Endothelial cell of umbilical vein (primary cell): ENCODE data around the gene ADGRB2. TPM values are rescaled to one million over a fixed set of nuclear protein-coding genes. Genes with fewer than 3 reads are reported as not detected.

Source experiments
- BruUV-seq: library from RNA; stranded (reverse); fragments of 400-500 nt; replicated peaks from 2 replicates; lab custom pipeline; 2021; lab: Mats Ljungman, UMichigan
- CTCF ChIA-PET: fragments of 300-600, 350-600 bp; sonication (Branson Sonifier 250); formaldehyde crosslinking; loops from one replicate; lab custom pipeline; 2021; ENCODE audit warnings: antibody characterized with exemption, inconsistent platforms; lab: Charles Lee
- POLR2A ChIA-PET: fragments of 300-600, 350-600 bp; sonication (Branson Sonifier 250); formaldehyde crosslinking; loops from one replicate; lab custom pipeline; 2021; ENCODE audit warnings: antibody characterized with exemption, inconsistent platforms; lab: Charles Lee
- DNase-seq: peaks from one replicate; pipeline ENCODE4 v3.0.0-alpha.2; 2011; ENCODE audit warnings: low read depth, low spot score
- FAIRE-seq: peaks from 2 replicates; lab custom pipeline; 2011; peaks lifted over from hg19 to GRCh38; lab: Jason Lieb, UNC
- H2AFZ ChIP-seq: 2 replicates; pipeline ENCODE4 v1.6.0; 2012; ENCODE audit warnings: low read depth, low read length, control low read depth, inconsistent platforms
- H3K27ac ChIP-seq: 2 replicates; pipeline ENCODE4 v1.5.1; 2011; ENCODE audit warnings: low read depth, mild to moderate bottlenecking, control low read depth, low read length, moderate library complexity; ENCODE audit not compliant: insufficient read depth
- H3K27me3 ChIP-seq, 2 experiments: 2 replicates each; pipeline versions ENCODE4 v1.6.0 to v1.6.1; 2011; ENCODE audit warnings: low read length in 2 of 2, mixed read lengths in 1 of 2; ENCODE audit not compliant: control insufficient read depth in 2 of 2, insufficient read depth in 2 of 2
- H3K36me3 ChIP-seq, 2 experiments: 2 replicates in 1 of 2; 3 replicates in 1 of 2; pipeline ENCODE4 v1.5.1; 2011; ENCODE audit warnings: low read length in 2 of 2, mild to moderate bottlenecking in 1 of 2, moderate library complexity in 1 of 2; ENCODE audit not compliant: control insufficient read depth in 2 of 2, insufficient read depth in 2 of 2; ENCODE audit errors: extremely low read depth in 1 of 2
- H3K4me1 ChIP-seq: 3 replicates; pipeline ENCODE4 v1.5.1; 2011; ENCODE audit warnings: mild to moderate bottlenecking, low read length; ENCODE audit not compliant: control insufficient read depth, insufficient read depth; ENCODE audit errors: extremely low read depth
- H3K4me2 ChIP-seq: 2 replicates; pipeline ENCODE4 v1.6.1; 2011; ENCODE audit warnings: low read length, control low read depth, mixed read lengths; ENCODE audit not compliant: insufficient read depth
- H3K4me3 ChIP-seq, 3 experiments: fragments of 200-600 bp in 1 of 3; sonication (generic), shearing (Covaris generic) in 1 of 3; replicated peaks in 1 of 3; 2 replicates each; pipeline ENCODE4 v1.5.1; 2011 to 2016; ENCODE audit warnings: control low read depth in 3 of 3, low read length in 3 of 3, mild to moderate bottlenecking in 2 of 3, inconsistent platforms in 1 of 3, low read depth in 1 of 3, moderate library complexity in 1 of 3; ENCODE audit not compliant: insufficient read depth in 1 of 3
- H3K79me2 ChIP-seq: 2 replicates; pipeline ENCODE4 v1.6.0; 2012; ENCODE audit warnings: low read length, inconsistent platforms; ENCODE audit not compliant: control insufficient read depth, insufficient read depth
- H3K9ac ChIP-seq: replicated peaks from 2 replicates; pipeline ENCODE3; 2011; ENCODE audit warnings: low read length, control low read depth; ENCODE audit not compliant: insufficient read depth; ENCODE audit errors: extremely low read depth
- H3K9me1 ChIP-seq: replicated peaks from 3 replicates; pipeline ENCODE4 v1.6.0; 2011; ENCODE audit warnings: mild to moderate bottlenecking, low read length; ENCODE audit not compliant: control insufficient read depth, insufficient read depth; ENCODE audit errors: extremely low read depth
- H3K9me3 ChIP-seq: replicated peaks from 2 replicates; pipeline ENCODE4 v1.5.1; 2012; ENCODE audit warnings: low read length, inconsistent platforms; ENCODE audit not compliant: control insufficient read depth, insufficient read depth
- H4K20me1 ChIP-seq: replicated peaks from 2 replicates; pipeline ENCODE3; 2011; ENCODE audit warnings: mild to moderate bottlenecking, low read length; ENCODE audit not compliant: control insufficient read depth, insufficient read depth; ENCODE audit errors: extremely low read depth
- FOS ChIP-seq: IDR thresholded peaks from 2 replicates; pipeline ENCODE4 v1.6.1; 2011; ENCODE audit warnings: mild to moderate bottlenecking, low read length, moderate library complexity, borderline replicate concordance; ENCODE audit not compliant: insufficient read depth
- GATA2 ChIP-seq: IDR thresholded peaks from 2 replicates; pipeline ENCODE4 v1.7.0; 2011; ENCODE audit warnings: low read depth, mild to moderate bottlenecking, moderate library complexity, mixed read lengths, low read length; ENCODE audit not compliant: insufficient read length, insufficient read depth
- JUN ChIP-seq: IDR thresholded peaks from 2 replicates; pipeline ENCODE4 v1.6.1; 2011; ENCODE audit warnings: borderline replicate concordance, low read depth; ENCODE audit not compliant: insufficient read length, insufficient read depth
- MYC ChIP-seq: IDR thresholded peaks from one replicate; pipeline ENCODE4 v1.6.1; 2011; ENCODE audit warnings: mild to moderate bottlenecking, low read depth, low read length
- dilution Hi-C: fragments of 300-500 bp; cut with MboI; formaldehyde crosslinking; loops from one replicate; pipeline ENCODE4 v1.15.0; 2019; ENCODE audit warnings: low sequenced_read_pairs; ENCODE audit not compliant: extremely low pct_ligation_motif_present
- intact Hi-C: fragments of 100-400 bp; cut with micrococcal nuclease; formaldehyde crosslinking; loops from one replicate; pipeline ENCODE4 v1.10.0; 2022
- polyA plus RNA-seq, 4 experiments: library from polyadenylated mRNA; depleted of rRNA in 3 of 4; stranded (reverse) in 3 of 4; unstranded in 1 of 4; fragments of >200 nt; gene quantifications; 2 replicates each; pipeline versions ENCODE4 v1.2.1 to v1.2.3, GENCODE V29; 2011 to 2012; ENCODE audit warnings: missing spikeins in 1 of 4
- total RNA-seq: library from RNA; stranded (reverse); gene quantifications from 2 replicates; pipeline ENCODE4 v1.2.3, GENCODE V29; 2021
- TF ChIP-seq, protein P1 (sequence below): IDR thresholded peaks from 2 replicates; pipeline ENCODE4 v1.6.1; 2011; ENCODE audit not compliant: insufficient read depth, insufficient read length
- TF ChIP-seq, protein P2 (sequence below), 2 donors: IDR thresholded peaks; 1 replicate in 1 of 2; 2 replicates in 1 of 2; pipeline ENCODE4 v1.5.1; 2011; ENCODE audit warnings: low read length in 2 of 2, mild to moderate bottlenecking in 2 of 2, moderate library complexity in 2 of 2, control low read depth in 1 of 2, inconsistent platforms in 1 of 2, low read depth in 1 of 2; ENCODE audit not compliant: insufficient read depth in 1 of 2; ENCODE audit errors: extremely low read depth in 1 of 2

ADGRB2 gene
- total and polyA plus RNA-seq, 2 donors (not counting 3 experiments of a cell fraction or from before 2014, with no cell fraction given): 1.3 to 1.5 TPM

DNA sequence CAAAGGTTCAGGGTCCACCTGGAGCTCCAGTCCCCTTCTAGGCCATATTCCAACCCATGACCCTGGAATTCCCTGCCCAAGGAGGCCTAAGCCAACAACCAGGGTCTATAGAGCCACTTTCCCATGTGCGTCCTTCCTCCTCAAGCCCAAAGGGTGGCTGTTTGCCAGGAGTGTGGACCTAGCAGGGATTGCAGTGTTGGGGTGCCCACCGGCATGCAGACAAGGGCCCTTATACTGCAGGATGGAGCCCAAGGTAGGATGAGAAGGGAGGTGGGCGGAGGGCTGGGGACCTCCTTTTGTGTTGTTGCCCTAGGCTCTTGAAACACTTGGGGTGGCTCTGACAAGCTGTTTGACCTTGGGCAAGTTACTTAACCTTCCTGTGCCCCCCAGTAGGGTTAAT is 19.7 kb upstream of the ADGRB2 start:
- no peak overlapping the region for H3K4me2 ChIP-seq
- dilution Hi-C loops (no loop called here), intact Hi-C loops (loop anchor here (10.0 kb wide), 1 partner anchor 389 kb away; no protein-coding TSS in a partner anchor)
- no peak overlapping the region for H2AFZ ChIP-seq
- H3K9ac ChIP-seq: no peak overlapping the region
- no peaks in the 10 kb centered on the region for H3K27me3 ChIP-seq
- H4K20me1 ChIP-seq: no peaks in the 10 kb centered on the region
- H3K4me3 ChIP-seq: no peak overlapping the region
- no peak for FAIRE-seq
- H3K4me1 ChIP-seq: peaks cover 4% of the 10 kb centered on the region
- H3K27ac ChIP-seq: no peak overlapping the region
- no peaks in the 10 kb centered on the region for H3K79me2 ChIP-seq
- POLR2A ChIA-PET: no interaction called here
- no peaks in the 10 kb centered on the region for H3K36me3 ChIP-seq
- DNase-seq: no peak
- TF ChIP-seq JUN (no peak), MYC (no peak), GATA2 (no peak), FOS (no peak)
- TF ChIP-seq, protein P1, sequence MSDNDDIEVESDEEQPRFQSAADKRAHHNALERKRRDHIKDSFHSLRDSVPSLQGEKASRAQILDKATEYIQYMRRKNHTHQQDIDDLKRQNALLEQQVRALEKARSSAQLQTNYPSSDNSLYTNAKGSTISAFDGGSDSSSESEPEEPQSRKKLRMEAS: no peak
- TF ChIP-seq, protein P2, sequence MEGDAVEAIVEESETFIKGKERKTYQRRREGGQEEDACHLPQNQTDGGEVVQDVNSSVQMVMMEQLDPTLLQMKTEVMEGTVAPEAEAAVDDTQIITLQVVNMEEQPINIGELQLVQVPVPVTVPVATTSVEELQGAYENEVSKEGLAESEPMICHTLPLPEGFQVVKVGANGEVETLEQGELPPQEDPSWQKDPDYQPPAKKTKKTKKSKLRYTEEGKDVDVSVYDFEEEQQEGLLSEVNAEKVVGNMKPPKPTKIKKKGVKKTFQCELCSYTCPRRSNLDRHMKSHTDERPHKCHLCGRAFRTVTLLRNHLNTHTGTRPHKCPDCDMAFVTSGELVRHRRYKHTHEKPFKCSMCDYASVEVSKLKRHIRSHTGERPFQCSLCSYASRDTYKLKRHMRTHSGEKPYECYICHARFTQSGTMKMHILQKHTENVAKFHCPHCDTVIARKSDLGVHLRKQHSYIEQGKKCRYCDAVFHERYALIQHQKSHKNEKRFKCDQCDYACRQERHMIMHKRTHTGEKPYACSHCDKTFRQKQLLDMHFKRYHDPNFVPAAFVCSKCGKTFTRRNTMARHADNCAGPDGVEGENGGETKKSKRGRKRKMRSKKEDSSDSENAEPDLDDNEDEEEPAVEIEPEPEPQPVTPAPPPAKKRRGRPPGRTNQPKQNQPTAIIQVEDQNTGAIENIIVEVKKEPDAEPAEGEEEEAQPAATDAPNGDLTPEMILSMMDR (IDR thresholded peaks at IDR 0.05; ENCODE audit: extremely low read depth in 1 of 2, insufficient read depth in 1 of 2, low read depth in 1 of 2, low read length in 2 of 2): no peak
- H3K9me1 ChIP-seq: no peaks in the 10 kb centered on the region
- CTCF ChIA-PET: interaction anchor here (0.8 to 1.9 kb wide), 4 partner anchors 32 to 432 kb away, joined by 3 to 5 read pairs (median 4); partner anchors contain the start of gene SPOCD1
- no peaks in the 10 kb centered on the region for H3K9me3 ChIP-seq
- no TSS peak for BruUV-seq
